CD1c-positive myeloid dendritic cell (primary cell): ENCODE results near the gene DMAP1.
A peak's percentile ranks its signal among the peaks of the same experiment; 100 is the strongest.

ENCODE experiments used
- DNase-seq: peaks from one replicate; pipeline ENCODE4 v3.0.0-alpha.2; 2016; ENCODE audit errors: extremely low spot score

Gene DMAP1

GRCh38 chr1:44254392-44254910 is 41.2 kb downstream of the DMAP1 start:
- DNase-seq, result no peak

DNA sequence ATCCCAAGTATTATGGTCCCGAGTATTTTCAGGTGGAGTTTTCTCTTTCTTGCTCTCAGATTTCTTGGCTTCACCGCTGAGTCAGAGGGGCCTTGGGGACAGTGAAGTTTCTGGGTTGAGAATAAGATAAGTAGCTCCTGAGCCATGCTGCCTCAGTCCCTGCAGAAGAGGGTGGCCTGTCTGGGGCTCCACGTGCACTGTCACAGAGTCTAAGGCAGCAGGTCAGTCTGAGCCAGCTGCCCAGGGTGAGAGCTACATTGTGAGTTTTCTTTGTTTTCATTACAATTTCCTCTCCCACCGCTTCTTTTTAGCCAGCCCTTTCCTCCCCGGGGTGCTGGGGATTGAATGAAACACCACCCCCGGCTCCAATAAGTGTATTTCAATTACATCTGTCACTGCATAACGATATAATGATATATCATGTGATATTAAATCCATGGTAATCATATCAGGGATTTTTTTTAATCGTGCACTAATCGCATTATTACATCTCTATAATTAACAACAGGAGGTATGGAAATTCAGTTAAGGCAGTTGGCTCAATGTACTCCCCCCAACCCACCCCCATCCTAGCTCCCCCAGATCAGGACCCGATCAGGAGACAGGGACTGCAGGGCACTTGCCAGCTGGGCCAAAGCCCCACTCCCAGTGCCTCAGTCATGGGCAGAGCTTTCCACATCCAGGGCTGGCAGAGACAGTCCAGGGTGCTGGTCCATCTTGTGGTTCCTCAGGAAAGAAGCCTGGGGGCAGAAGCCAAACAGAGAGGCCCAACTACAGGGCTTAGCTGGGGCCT is 43.7 kb downstream of the DMAP1 start:
- no peak for DNase-seq

DNA sequence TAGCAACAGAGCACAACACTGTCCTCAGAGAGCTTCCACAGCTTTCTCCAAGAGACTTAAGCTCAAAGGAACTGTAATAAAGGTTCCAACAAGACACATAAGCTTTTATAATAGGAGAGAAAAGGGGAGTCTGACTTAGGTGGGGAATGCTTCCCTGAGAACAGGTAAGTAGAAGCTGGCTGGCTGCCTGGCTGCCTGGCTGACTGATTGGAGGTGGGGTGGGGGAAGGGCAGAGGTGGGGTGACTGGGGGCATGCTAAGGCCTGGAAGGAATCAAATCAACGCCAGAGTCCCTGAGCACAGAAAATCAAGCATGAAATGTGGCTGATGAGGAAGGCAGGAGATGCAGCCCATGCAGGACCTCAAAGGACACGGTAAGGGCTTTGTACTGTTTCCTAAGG is 45.8 kb downstream of the DMAP1 start:
- DNase-seq, result no peak

DNA sequence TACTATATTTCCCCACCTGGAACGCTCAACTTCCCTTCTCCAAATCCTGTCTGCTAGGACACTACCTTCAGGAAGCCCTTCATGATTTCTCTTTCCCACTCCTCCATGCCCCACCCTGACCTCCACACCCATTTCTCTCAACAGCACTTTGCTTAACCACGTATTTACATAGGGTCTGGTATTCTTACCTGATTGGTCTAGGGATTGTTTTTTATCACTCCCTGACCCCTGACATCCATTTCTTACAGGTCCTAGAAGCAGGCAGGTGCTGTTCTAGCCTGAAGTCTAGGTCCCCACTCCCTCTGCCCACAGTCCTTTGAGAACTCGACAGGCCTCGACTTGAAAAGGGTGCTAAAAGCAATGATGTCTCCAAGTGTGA is 47.5 kb downstream of the DMAP1 start:
- DNase-seq, result no peak

- DNase-seq, result no peak
Measured at GRCh38 chr1:44261171-44261817, 48.0 kb downstream of the DMAP1 start.

- DNase-seq, result peak; percentile 57
Measured at GRCh38 chr1:44261962-44262361, 48.7 kb downstream of the DMAP1 start.

GRCh38 chr1:44262414-44262813 is 49.1 kb downstream of the DMAP1 start:
- DNase-seq, result no peak

GRCh38 chr1:44262816-44263567 is 49.7 kb downstream of the DMAP1 start:
- peak; percentile 12 for DNase-seq

- peak; percentile 43 for DNase-seq
Measured at GRCh38 chr1:44263568-44264450, 50.5 kb downstream of the DMAP1 start.

- no peak for DNase-seq
Measured at GRCh38 chr1:44264451-44264771, 51.1 kb downstream of the DMAP1 start.

- no peak for DNase-seq
Measured at GRCh38 chr1:44265656-44266358, 52.5 kb downstream of the DMAP1 start.

GRCh38 chr1:44266400-44267344 is 53.4 kb downstream of the DMAP1 start:
- no peak for DNase-seq

GRCh38 chr1:44267438-44267837 is 54.2 kb downstream of the DMAP1 start:
- no peak for DNase-seq

GRCh38 chr1:44268054-44268453 is 54.8 kb downstream of the DMAP1 start:
- DNase-seq, result no peak
